Raji (cell line): ENCODE measurements around the gene GRAMD1B.

ENCODE experiments used
- POLR2A ChIP-seq: IDR thresholded peaks from 2 replicates; pipeline ENCODE4 v1.6.1; 2011; ENCODE audit warnings: low read depth, low read length, control low read depth; ENCODE audit not compliant: insufficient read depth

GRAMD1B gene

GRCh38 chr11:123567466-123567865, 137.4 kb downstream of the GRAMD1B start:
- TF ChIP-seq POLR2A = no peak

GRCh38 chr11:123568367-123568870, 138.3 kb downstream of the GRAMD1B start:
- TF ChIP-seq POLR2A = no peak

GRCh38 chr11:123569393-123569792, 139.3 kb downstream of the GRAMD1B start:
- TF ChIP-seq POLR2A = no peak

- no peak for TF ChIP-seq POLR2A
Observed at GRCh38 chr11:123570939-123571580, 141.0 kb downstream of the GRAMD1B start.

- TF ChIP-seq POLR2A = no peak
Observed at GRCh38 chr11:123573286-123573685, 143.2 kb downstream of the GRAMD1B start.

GRCh38 chr11:123575441-123575840, 145.4 kb downstream of the GRAMD1B start:
- no peak for TF ChIP-seq POLR2A

- TF ChIP-seq POLR2A = no peak
Observed at GRCh38 chr11:123576082-123576481, 146.0 kb downstream of the GRAMD1B start.

- TF ChIP-seq POLR2A = no peak
Observed at GRCh38 chr11:123576501-123576900, 146.4 kb downstream of the GRAMD1B start.

GRCh38 chr11:123577081-123577598, 147.1 kb downstream of the GRAMD1B start:
- TF ChIP-seq POLR2A = no peak

- no peak for TF ChIP-seq POLR2A
Observed at GRCh38 chr11:123578778-123579481, 148.9 kb downstream of the GRAMD1B start.

GRCh38 chr11:123579482-123579812, 149.4 kb downstream of the GRAMD1B start:
- no peak for TF ChIP-seq POLR2A

- no peak for TF ChIP-seq POLR2A
Observed at GRCh38 chr11:123580137-123580536, 150.1 kb downstream of the GRAMD1B start.

- TF ChIP-seq POLR2A = no peak
Observed at GRCh38 chr11:123580557-123581275, 150.6 kb downstream of the GRAMD1B start.

- TF ChIP-seq POLR2A = no peak
Observed at GRCh38 chr11:123581651-123582399, 151.8 kb downstream of the GRAMD1B start.

- TF ChIP-seq POLR2A = no peak
Observed at GRCh38 chr11:123582992-123583504, 153.0 kb downstream of the GRAMD1B start.
